Activated naive CD8-positive, alpha-beta T cell treated with anti-CD3 and anti-CD28 coated beads for 36 hours (primary cell): ENCODE results near the gene COG8. TPM values are rescaled to one million over a fixed set of nuclear protein-coding genes. Genes with fewer than 3 reads are reported as not detected.
"Not testable (repeated sequence)": the region's sequence is repeated elsewhere in the genome, so short reads cannot be mapped to it uniquely, and the experiment has no call there.

Experiments
- DNase-seq: peaks from one replicate; pipeline ENCODE4 v3.0.0; 2021
- H3K27ac Mint-ChIP-seq: one replicate; pipeline ENCODE4 v1.8.0; 2022; ENCODE audit warnings: mild to moderate bottlenecking, moderate library complexity, mixed read lengths
- H3K27me3 Mint-ChIP-seq: one replicate; pipeline ENCODE4 v1.8.0; 2022; ENCODE audit warnings: mild to moderate bottlenecking, mixed read lengths
- H3K36me3 Mint-ChIP-seq: one replicate; pipeline ENCODE4 v1.8.0; 2021; ENCODE audit warnings: mild to moderate bottlenecking, mixed read lengths
- H3K4me1 Mint-ChIP-seq: one replicate; pipeline ENCODE4 v1.8.0; 2021; ENCODE audit warnings: mixed read lengths
- H3K4me3 Mint-ChIP-seq: one replicate; pipeline ENCODE4 v1.8.0; 2022; ENCODE audit warnings: mild to moderate bottlenecking, moderate library complexity, mixed read lengths
- H3K9me3 Mint-ChIP-seq: one replicate; pipeline ENCODE4 v1.8.0; 2022; ENCODE audit warnings: mixed read lengths
- total RNA-seq, 2 experiments: library from RNA; stranded (reverse); gene quantifications; one replicate each; pipeline ENCODE4 v1.2.3, GENCODE V29; 2021

COG8 gene
- total RNA-seq, 2 experiments from 2014 or later = 30.2 to 31.8 TPM

DNA sequence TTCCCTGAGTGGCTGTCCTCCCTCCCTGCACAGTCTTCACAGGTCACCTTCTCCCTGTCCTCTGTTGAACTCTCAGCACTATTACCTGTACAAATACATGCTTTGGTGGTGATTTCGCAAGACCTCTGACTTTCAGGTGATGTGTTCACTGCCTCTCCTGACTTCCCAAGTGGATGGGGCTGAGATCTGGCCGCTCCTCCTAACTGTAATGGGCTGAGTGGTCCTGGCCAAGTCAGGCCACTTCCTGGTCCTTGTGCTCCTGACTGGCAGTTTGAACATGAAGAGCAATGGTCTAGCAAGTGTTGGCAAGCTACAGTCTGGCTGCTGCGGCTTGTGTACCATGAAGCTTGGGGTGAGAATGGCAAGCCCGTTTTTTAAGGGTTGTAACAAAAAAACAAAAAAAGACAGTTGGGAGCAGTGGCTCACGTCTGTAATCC is 23.9 kb upstream of the COG8 start:
- Mint-ChIP-seq H3K4me3 (no peak overlapping the region), H3K4me1 (peaks cover 11% of the 10 kb centered on the region), H3K27me3 (no peaks in the 10 kb centered on the region), H3K9me3 (no peaks in the 10 kb centered on the region), H3K27ac (no peak overlapping the region), H3K36me3 (peaks cover 9% of the 10 kb centered on the region)
- DNase-seq = no peak

DNA sequence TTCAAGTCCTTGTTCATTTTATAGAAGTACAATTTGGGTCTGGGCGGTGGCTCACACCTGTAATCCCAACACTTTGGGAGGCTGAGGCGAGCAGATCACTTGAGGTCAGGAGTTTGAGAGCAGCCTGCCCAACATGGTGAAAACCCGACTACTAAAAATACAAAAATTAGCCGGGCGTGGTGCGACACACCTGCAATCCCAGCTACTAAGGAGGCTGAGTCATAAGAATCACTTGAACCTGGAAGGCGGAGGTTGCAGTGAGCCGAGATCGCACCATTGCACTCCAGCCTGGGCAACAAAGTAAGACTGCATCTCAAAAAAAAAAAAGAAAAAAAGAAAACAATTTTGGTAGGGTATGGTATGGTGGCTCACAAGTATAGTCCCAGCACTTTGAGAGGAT is 20.7 kb upstream of the COG8 start:
- not testable (repeated sequence) for H3K27me3 Mint-ChIP-seq, H3K4me1 Mint-ChIP-seq, DNase-seq, H3K27ac Mint-ChIP-seq, H3K9me3 Mint-ChIP-seq, H3K36me3 Mint-ChIP-seq, H3K4me3 Mint-ChIP-seq

DNA sequence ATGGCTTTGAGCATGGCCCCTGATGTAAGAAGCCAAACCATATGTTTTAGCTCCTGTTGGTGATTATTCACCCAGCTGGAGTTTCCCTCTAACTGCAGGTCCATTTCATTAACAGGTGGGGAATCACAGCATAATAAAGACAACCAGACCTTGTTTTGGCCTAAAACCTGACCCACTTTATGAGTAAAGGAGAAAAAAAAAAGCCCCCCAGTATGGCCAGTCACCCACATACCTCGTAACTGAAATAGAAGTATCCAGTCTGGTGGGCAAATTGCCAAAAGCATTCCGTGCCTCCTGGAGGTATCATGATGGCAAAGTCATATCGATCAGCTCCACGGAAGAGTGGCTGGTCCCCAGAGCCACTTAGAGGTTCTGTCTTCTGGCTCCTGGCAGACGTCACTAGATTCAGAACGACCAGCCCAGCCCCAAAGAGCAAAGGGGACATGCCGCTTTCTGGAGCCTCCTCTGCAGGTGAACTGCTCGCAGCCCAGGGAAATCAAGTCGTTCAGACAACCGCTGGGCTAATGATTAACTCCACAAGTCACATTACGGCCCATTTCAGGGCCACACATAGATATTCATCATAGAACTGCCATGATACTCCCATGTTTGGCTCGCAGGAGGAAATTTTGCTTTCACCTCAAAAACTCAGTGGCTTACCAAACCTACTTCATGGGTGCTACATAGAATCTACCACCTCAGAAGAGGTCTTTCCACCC is 12.1 kb upstream of the COG8 start, which contains the start of gene TMED6:
TMED6 (minus strand) TSS at position 478 of the 719 bp plus-strand sequence; CDS start at position 445, 33 bp downstream.
- Mint-ChIP-seq H3K27me3 (no peaks in the 10 kb centered on the region), H3K4me1 (no peaks in the 10 kb centered on the region), H3K36me3 (peaks cover 18% of the 10 kb centered on the region), H3K9me3 (no peaks in the 10 kb centered on the region), H3K27ac (no peak within 1 kb of the TSS), H3K4me3 (no peak within 1 kb of the TSS)
- DNase-seq = no peak

DNA sequence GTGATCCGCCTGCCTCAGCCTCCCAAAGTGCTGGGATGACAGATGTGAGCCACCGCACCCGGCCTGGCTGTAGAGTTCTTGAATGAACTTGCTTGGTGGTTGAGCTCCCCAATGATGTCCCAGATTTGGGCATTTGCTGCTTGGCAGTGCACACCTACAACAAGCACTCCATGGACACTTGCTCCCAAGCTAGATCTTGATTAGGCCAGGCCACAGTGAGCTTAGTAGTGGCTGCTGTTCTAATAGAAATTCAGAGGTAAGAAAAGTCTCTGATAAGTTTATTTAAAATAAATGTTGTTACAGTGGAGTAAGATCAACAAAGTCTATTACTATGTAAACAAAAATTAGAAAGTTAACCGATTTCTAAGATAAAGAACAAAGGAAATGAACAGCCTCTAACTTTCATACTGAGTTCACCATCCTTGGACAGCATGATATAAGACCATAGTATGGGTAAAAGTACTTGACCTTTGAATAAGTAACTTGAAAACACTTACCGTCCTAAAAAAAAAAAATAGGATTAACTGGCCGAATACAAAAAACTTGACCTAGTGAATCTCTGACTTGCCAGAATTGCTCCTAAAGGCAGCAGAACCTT is 11.3 kb upstream of the COG8 start:
- Mint-ChIP-seq H3K36me3 (peaks cover 16% of the 10 kb centered on the region), H3K4me3 (no peak overlapping the region), H3K27ac (no peak overlapping the region)

DNA sequence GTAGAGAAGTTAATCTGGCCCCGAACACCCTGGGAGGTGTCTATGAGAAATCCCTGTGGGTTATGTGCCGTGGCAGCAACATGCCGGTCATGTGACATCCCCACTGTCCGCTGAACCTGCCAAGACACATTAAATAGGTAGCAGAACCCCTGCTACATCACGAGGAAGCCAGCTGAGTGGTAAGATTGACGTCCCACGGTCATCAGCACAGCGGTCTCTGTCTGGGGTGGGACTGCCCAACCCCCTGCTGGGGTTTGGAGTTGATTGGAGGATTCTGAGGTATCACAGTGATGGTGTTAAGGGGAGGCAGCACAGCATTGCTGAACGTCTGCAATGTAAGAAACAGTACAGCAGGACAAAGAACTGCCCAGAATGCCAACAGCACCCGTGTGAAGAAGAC is 10.2 kb upstream of the COG8 start:
- Mint-ChIP-seq H3K36me3 (peaks cover 12% of the 10 kb centered on the region), H3K4me3 (no peak overlapping the region), H3K27me3 (no peaks in the 10 kb centered on the region), H3K4me1 (peaks cover 3% of the 10 kb centered on the region), H3K9me3 (no peaks in the 10 kb centered on the region), H3K27ac (no peak overlapping the region)
- DNase-seq = no peak

More for the DNA sequence above, 11.3 kb upstream of the COG8 start:
- DNase-seq = no peak
- H3K9me3 Mint-ChIP-seq = no peaks in the 10 kb centered on the region
- H3K27me3 Mint-ChIP-seq = no peaks in the 10 kb centered on the region
- H3K4me1 Mint-ChIP-seq = no peaks in the 10 kb centered on the region

DNA sequence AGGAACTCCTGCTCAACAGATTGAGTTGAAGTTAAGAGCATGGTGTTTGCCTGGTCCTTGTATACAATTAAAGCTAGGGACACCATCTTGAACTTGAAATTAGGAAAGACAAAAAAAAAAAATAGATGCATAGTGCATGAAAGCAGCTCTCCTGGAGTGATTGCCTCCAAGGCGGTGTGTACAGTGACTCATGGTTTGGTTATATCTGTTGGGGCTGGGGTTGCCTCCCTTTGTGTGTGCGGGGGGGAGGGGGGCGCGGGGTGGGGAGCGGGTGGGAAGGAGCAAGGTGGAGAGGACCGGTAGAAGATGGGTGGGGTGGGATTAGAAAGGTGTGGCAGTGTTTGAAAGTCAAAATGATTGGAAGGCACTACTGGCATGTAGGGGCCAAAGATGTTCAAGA is 8.9 kb upstream of the COG8 start:
- Mint-ChIP-seq H3K36me3 (peaks cover 15% of the 10 kb centered on the region), H3K4me1 (peaks cover 3% of the 10 kb centered on the region), H3K27me3 (no peaks in the 10 kb centered on the region), H3K27ac (no peak overlapping the region), H3K9me3 (no peaks in the 10 kb centered on the region), H3K4me3 (no peak overlapping the region)
- DNase-seq = no peak

DNA sequence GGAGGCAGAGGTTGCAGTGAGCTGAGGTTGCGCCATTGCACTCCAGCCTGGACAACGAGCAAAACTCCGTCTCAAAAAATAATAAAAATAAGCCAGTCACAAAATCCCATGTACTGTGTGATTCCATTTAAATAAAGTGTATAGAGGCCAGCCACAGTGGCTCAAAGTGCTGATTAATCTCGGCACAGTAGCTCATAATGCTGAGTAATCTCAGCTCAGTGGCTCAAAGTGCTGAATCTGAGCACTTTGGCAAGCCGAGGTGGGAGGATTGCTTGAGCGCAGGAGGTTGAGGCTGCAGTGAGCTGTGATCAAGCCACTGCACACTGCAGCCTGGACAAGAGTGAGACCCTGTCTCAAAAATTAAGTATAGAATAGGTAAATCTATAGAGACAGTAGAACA is 7.3 kb upstream of the COG8 start:
- peaks cover 10% of the 10 kb centered on the region for H3K4me1 Mint-ChIP-seq
- H3K27ac Mint-ChIP-seq = no peak overlapping the region

DNA sequence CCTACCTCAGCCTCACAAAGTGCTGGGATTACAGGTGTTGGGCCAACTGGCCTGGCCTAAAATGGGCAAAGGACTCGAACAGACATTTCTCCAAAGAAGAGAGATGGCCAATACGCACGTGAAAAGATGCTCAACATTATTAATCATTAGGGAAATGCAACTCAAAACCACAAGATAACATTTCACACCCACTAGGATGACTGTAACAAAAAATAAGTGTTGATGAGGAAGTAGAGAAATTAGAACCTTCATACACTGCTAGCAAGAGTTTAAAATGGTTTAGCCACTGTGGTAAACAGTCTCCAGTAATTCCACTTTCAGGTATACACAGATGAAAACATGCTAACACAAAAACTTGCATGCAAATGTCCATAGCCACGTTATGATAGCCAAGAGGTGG is 6.6 kb upstream of the COG8 start:
- Mint-ChIP-seq H3K27ac (no peak overlapping the region), H3K4me3 (no peak overlapping the region), H3K9me3 (no peaks in the 10 kb centered on the region)

More for the DNA sequence above, 7.3 kb upstream of the COG8 start:
- peaks cover 17% of the 10 kb centered on the region for H3K36me3 Mint-ChIP-seq
- no peak for DNase-seq
- H3K4me3 Mint-ChIP-seq = no peak overlapping the region
- no peaks in the 10 kb centered on the region for H3K9me3 Mint-ChIP-seq
- no peaks in the 10 kb centered on the region for H3K27me3 Mint-ChIP-seq

DNA sequence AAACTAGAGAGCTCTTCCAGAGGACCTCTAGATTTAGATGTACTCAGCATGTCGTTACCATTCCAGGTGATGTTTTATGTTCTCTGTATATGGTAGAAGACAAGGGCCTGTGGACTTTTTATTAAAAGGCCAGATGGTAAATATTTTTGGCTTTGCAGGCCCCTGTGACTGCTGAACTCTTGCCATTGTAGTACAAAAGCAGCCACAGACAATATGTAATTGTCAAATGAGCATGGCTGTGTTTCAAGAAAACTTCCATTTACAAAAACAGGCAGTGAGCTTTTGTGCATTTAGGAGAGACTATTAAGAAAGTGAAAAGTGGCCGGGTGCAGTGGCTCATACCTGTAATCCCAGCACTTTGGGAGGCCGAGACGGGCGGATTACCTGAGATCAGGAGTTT is 4.8 kb upstream of the COG8 start:
- Mint-ChIP-seq H3K4me3 (no peak overlapping the region), H3K27ac (no peak overlapping the region), H3K36me3 (peaks cover 35% of the 10 kb centered on the region), H3K9me3 (no peaks in the 10 kb centered on the region), H3K4me1 (peaks cover 23% of the 10 kb centered on the region), H3K27me3 (no peaks in the 10 kb centered on the region)
- DNase-seq = no peak

More for the DNA sequence above, 6.6 kb upstream of the COG8 start:
- H3K36me3 Mint-ChIP-seq = peaks cover 25% of the 10 kb centered on the region
- H3K27me3 Mint-ChIP-seq = no peaks in the 10 kb centered on the region
- H3K4me1 Mint-ChIP-seq = peaks cover 17% of the 10 kb centered on the region
- DNase-seq = no peak

DNA sequence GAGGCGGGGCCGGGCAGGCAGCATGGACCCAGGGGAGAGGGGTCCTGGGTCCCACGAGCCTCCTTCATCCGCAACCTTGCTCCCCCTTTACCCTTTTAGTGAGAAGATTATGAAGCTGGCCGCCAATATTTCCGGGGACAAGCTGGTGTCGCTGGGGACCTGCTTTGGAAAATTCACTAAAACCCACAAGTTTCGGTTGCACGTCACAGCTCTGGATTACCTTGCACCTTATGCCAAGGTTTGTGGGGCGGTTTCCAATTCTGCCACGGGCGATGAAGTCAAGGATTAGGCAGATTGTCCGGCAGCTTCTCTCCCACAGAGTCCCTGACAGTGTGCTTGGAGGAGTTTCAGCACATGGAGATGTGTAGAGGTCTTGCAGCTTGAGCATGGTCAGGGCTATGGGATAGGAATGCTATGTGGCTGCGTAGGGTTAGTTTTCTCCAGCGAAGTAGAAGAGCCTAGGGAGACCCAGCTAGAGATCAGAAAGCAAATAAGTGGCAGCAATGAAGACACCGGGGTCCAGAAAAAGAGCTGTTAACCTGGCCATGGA is 806 bp upstream of the COG8 start:
- Mint-ChIP-seq H3K4me1 (peaks cover 35% of the 10 kb centered on the region), H3K27me3 (no peaks in the 10 kb centered on the region), H3K9me3 (no peaks in the 10 kb centered on the region), H3K27ac (peak overlapping the region; percentile 96), H3K36me3 (peaks cover 33% of the 10 kb centered on the region), H3K4me3 (peak overlapping the region; percentile 96)
- peak; percentile 39 for DNase-seq

DNA sequence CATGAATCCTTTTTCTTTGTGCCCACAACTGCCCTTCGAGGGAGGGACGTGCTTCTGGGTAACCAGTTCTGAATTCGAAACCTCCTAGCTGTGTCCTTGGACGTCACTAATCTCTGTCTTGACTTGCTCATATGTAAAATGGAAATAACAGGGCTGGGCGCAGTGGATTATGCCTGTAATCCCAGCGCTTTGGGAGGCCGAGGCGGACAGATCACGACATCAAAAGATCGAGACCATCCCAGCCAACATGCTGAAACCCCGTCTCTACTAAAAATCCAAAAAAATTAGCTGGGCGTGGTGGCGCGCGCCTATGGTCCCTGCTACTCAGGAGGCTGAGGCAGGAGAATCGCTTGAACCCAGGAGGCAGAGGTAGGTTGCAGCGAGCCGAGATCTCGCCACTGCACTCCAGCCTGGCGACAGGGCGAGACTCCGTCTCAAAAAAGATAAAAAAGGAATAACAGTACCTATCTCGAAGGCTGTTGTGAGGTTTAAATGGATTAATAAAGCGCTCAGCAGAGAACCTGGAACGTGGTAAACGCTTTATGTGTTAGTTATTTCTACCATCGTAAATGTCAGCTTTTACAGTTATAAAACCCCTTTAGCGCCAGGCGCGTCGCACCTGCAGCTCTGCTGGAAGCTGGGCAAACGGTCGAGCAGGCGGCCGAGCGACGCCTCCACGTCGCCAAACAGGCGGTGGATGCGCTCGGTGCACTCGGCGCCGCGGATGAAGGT is 641 bp downstream of the COG8 start:
- Mint-ChIP-seq H3K27me3 (no peaks in the 10 kb centered on the region), H3K36me3 (peaks cover 32% of the 10 kb centered on the region), H3K4me3 (peak overlapping the region; percentile 96), H3K9me3 (no peaks in the 10 kb centered on the region), H3K4me1 (peaks cover 34% of the 10 kb centered on the region), H3K27ac (peak overlapping the region; percentile 96)
- no peak for DNase-seq

DNA sequence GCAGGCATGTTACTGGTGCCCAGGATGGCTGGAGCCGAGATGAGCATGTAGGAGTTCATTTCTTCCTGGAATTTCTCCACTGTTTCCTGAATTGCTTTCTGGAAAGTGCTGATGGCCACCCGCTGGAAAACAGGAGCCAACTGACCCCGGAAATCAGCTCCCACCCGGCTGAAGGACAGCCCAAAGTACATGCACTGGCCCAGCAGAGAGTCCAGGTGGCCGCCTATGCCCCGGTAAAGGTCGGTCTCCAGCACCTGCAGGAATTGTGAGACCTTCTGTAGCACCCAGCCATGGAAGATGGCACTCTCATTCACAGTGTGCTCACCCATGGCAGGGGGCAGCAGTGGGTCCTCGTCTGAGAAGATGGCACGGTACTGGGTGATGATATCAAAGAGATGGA is 4.7 kb downstream of the COG8 start:
- Mint-ChIP-seq H3K27ac (no peak overlapping the region), H3K36me3 (peaks cover 11% of the 10 kb centered on the region), H3K4me1 (peaks cover 15% of the 10 kb centered on the region), H3K4me3 (no peak overlapping the region), H3K9me3 (no peaks in the 10 kb centered on the region), H3K27me3 (no peaks in the 10 kb centered on the region)
- DNase-seq = no peak

DNA sequence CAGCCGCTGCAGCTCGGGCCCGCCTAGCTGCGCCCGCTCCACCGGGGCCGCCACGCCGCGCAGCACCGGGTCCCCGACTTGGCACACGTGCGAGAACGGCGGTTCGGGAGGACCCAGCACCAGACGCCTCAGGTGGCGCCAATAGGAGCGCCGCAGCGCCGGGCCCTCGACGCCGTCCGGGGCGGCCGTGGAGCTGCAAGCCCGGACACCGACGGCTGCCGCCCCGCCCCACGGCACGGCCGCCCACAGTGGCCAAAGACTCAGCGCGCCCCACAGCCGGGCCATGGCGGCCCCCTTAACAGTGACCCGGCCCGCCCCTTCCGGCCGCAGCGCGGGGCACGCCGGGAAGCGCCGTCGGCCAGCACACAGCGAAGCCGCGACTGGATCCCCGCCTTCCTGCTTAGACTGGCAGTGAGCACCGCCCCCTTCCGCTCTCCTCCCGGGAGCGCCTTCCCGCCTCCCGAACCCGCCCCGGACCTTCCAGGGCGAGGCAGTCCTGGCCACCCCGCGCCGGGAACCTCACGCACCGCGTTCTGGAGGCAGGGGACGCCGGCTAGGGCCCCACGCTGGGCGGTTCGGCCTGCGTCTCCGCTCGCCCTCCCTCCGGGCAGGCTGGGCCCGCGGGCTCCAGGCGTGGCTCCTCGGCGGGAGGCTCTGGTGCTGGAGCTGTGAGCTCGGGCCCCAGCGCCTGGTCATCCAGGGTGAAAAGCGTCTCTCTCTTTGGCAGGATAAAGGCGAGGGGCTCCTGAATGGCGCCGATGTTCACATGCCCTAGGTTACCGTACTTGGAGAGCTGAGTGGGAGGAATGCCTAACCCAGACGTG is 8.9 kb downstream of the COG8 start, which contains the start of gene PDF:
PDF (minus strand) TSS at position 303 of the 824 bp plus-strand sequence; CDS start at position 285, 18 bp downstream.
- no peaks in the 10 kb centered on the region for H3K9me3 Mint-ChIP-seq
- peak; percentile 91 for DNase-seq
- H3K36me3 Mint-ChIP-seq = peaks cover 38% of the 10 kb centered on the region
- no peaks in the 10 kb centered on the region for H3K27me3 Mint-ChIP-seq
- H3K4me3 Mint-ChIP-seq = peak within 1 kb of the TSS; percentile 88
- H3K27ac Mint-ChIP-seq = peak within 1 kb of the TSS; percentile 88
- H3K4me1 Mint-ChIP-seq = peaks cover 36% of the 10 kb centered on the region
